NCI-H82 treated with DMSO at 0.1 percent for 48 hours (cell line): Measurements from ENCODE around the gene UNC13A.

ENCODE experiments used
- DNase-seq: peaks from one replicate; lab custom pipeline; 2025; ENCODE audit not compliant: unreplicated experiment; lab: John Stamatoyannopoulos, UW

The UNC13A gene

DNA sequence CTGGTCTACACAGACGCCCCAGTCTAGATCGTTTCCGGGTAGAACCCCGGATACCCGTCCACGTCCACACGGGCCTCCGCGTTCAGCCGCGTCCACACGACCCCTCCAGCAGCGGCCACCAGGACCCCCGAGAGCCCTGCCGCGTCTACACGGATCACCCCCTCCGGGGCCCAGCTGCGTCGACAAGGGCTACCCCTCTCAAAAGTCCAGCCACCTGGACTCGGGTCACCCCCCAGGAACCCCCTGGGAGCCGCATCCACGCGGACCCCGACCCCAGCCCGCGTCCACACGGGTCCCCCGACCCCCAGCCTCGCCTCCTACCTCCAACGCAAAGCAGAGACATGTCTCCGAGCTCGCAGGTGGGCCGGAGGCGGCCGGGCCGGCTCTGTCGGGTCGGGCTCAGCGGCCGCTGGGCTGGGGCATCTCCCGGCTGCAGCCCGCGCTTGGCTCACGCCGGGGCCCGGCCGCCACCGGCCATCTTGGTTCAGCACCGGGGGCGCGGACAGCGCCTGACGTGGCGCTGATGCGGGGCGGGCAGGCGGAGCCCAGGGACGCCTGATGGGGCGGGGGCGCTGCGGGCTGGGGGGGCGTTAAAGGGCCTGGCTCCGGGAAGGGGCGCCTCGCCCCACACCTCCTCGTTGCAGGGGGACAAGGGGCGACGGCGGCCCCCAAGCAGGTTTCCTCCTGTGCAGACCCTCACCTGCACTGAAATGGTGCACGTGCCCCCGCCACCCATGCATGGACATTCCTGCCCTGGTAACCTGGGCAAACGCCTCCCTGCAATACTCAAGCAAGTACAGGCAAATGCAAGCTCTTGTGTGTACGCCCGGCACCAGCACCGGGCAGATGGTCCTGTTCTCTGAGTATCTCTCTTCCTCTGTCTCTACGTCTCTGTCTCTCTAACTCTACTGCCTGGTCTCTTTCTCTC lies at the start of gene UNC13A:
TSS of gene UNC13A (minus strand) at position 498 of the 928 bp plus-strand sequence. CDS start at position 343, 155 bp downstream.
- no peak for DNase-seq

DNA sequence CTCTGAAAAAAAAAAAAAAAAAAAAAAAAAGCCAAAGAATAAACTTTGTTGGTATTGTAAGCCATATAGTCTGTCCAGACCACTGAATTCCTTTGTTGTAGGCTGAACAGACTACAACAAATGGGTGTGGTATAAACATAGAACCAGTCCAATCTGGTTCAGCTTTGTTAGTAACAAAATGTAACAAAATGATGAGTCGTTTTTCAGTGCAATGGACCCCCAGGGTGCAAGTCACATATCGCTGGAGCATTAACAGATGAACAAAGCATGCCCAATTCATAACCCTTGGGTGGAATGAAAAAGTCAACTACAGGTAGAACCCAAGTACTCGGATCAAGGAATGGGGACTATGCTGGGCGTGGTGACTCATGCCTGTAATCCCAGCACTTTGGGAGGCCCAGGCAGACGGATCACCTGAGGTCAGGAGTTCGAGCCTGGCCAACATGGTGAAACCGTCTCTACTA lies 49.6 kb upstream of the UNC13A start:
- no peak for DNase-seq

DNA sequence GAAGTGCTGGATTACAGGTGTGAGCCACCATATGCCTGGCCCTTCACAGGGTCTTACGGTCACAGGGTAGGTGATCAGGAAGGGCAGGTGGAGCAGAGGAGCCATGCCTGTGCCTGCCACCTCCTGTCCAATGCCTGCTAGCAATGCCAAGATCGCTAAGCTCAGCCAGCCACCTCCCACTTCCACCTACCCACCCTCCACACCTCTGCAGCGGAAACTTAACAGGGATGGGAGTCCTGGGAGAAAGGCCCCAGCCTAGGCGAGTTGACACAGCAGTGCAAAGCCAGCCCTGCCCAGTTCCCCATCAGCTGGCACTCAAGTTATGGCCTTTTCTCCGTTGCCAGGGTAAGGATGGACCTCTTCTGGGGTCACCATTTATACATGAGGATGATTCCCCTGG lies 47.3 kb upstream of the UNC13A start:
- no peak for DNase-seq

DNA sequence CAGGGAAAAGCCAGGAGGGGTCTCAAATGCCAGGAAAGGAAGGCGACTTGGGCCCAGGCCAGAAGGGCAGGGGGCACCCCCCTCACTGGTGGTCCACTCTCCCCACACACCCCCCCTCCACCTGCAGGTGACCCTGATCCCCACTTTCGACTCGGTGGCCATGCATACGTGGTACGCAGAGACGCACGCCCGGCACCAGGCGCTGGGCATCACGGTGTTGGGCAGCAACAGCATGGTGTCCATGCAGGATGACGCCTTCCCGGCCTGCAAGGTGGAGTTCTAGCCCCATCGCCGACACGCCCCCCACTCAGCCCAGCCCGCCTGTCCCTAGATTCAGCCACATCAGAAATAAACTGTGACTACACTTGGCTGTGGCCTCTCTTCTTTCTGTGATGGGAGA lies 46.0 kb upstream of the UNC13A start:
- DNase-seq = no peak

DNA sequence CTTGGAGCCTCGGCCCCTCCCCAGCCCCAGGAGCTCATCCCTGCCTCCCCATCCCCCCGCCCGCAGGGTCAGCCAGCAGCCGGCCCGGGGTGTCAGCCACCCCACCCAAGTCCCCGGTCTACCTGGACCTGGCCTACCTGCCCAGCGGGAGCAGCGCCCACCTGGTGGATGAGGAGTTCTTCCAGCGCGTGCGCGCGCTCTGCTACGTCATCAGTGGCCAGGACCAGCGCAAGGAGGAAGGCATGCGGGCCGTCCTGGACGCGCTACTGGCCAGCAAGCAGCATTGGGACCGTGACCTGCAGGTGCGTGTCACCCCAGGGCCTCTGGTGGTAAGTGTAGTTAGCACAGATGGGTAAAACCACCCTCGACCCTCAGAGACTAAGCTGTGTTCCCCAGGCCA lies 45.0 kb upstream of the UNC13A start:
- DNase-seq = no peak

DNA sequence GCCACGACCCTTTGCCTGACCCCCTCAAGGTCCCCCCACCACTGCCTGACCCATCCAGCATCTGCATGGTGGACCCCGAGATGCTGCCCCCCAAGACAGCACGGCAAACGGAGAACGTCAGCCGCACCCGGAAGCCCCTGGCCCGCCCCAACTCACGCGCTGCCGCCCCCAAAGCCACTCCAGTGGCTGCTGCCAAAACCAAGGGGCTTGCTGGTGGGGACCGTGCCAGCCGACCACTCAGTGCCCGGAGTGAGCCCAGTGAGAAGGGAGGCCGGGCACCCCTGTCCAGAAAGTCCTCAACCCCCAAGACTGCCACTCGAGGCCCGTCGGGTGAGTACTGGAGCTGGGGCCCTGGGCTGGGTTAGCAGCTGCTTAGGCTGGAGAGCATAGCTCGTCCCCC lies 39.7 kb upstream of the UNC13A start:
- no peak for DNase-seq

DNA sequence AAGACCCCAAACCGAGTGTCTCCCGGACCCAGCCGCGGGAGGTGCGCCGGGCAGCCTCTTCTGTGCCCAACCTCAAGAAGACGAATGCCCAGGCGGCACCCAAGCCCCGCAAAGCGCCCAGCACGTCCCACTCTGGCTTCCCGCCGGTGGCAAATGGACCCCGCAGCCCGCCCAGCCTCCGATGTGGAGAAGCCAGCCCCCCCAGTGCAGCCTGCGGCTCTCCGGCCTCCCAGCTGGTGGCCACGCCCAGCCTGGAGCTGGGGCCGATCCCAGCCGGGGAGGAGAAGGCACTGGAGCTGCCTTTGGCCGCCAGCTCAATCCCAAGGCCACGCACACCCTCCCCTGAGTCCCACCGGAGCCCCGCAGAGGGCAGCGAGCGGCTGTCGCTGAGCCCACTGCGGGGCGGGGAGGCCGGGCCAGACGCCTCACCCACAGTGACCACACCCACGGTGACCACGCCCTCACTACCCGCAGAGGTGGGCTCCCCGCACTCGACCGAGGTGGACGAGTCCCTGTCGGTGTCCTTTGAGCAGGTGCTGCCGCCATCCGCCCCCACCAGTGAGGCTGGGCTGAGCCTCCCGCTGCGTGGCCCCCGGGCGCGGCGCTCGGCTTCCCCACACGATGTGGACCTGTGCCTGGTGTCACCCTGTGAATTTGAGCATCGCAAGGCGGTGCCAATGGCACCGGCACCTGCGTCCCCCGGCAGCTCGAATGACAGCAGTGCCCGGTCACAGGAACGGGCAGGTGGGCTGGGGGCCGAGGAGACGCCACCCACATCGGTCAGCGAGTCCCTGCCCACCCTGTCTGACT lies 39.0 kb upstream of the UNC13A start:
- DNase-seq = no peak

DNA sequence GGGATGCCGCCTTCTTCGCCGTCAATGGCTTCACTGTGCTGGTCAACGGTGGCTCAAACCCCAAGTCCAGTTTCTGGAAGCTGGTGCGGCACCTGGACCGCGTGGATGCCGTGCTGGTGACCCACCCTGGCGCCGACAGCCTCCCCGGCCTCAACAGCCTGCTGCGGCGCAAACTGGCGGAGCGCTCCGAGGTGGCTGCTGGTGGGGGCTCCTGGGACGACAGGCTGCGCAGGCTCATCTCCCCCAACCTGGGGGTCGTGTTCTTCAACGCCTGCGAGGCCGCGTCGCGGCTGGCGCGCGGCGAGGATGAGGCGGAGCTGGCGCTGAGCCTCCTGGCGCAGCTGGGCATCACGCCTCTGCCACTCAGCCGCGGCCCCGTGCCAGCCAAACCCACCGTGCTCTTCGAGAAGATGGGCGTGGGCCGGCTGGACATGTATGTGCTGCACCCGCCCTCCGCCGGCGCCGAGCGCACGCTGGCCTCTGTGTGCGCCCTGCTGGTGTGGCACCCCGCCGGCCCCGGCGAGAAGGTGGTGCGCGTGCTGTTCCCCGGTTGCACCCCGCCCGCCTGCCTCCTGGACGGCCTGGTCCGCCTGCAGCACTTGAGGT lies 38.1 kb upstream of the UNC13A start:
- no peak for DNase-seq

DNA sequence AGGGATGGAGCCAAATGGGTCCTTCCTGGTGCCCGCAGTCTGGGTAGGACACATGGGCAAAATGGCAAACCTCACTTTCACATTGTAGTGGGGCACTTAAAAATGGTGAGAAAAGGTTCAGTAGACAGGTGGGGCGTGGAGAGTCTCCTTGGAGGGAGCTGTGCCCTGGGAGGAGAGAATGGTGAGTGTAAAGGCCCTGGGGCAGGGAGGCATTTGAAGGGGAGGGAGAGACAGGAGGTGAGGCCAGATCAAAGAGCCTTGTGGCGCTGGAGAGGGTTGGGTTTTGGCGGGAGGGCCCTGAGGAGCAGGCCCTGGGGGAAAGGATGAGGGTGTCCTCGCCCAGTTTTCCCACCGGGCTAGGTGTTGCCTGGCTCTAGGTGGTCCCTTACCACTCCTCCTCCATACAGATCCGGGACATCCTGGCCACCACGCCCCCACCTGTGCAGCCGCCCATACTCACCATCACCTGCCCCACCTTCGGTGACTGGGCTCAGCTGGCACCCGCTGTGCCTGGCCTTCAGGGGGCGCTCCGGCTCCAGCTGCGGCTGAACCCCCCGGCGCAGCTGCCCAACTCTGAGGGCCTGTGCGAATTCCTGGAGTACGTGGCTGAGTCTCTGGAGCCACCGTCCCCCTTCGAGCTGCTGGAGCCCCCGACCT lies 37.4 kb upstream of the UNC13A start:
- DNase-seq = no peak

DNA sequence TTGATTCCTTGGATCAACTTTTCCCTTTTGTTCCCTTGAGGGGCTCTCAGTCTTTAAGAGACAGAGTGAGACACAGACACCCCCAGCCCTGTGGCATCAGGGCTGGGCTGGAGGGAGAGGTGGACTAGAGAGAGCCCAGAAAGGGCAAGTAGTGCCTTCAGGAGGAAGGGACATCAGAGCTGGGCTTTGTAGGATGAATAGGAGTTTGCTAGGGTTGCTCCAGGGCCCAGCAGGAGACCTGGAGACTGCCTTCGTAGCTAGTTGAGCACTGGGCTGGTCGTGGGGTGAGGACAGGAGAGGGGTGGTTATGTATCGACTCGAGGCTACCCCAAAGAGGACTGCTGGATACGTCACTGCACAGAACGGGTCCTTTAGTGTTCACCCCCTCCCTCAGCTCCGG lies 36.5 kb upstream of the UNC13A start:
- no peak for DNase-seq

DNA sequence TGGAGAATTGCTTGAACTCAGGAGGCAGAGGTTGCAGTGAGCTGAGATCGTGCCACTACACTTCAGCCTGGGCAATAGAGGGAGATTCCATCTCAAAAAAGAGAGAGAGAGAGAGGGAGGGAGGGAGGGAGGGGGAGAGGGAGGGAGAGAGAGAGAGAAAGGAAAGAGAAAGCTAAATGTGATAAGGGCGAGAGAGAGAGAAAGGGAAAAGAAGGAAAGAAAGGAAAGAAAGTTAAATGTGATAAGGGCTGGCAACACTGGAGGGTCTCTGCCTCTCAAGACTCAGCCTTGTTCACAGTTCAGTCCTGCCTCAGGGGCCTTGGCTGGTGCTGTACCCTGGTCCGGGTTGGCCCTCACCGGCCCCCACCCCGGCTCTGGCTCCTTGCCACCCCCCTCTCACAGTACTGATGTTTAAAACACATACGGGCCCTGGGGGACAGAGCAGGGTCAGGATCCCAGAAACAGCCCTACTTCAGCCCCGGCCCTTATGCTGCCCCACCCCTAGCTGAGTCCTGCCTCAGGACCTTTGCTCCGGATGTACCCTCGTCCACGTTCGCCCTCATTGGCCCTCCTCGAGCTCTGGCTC lies 34.6 kb upstream of the UNC13A start:
- DNase-seq = no peak

DNA sequence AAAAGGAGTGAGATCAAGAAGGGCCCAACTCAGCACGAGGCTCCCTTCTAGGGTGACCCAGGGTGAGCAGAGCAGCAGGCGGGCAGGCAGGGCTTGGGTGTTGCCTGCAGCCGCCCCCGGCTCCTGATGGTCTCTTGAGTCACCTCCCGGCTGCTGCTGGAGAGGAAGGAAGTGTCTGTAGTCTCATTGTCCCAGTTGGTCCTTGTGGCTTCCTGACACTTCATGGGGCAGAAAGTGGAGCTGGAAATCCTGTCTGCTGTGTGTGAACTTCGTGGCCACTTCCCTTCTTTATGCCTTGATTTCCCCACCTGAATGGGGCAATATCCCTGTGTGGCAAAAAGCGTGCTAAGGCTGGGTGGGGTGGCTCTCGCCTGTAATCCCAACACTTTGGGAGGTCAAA lies 33.7 kb upstream of the UNC13A start:
- no peak for DNase-seq

DNA sequence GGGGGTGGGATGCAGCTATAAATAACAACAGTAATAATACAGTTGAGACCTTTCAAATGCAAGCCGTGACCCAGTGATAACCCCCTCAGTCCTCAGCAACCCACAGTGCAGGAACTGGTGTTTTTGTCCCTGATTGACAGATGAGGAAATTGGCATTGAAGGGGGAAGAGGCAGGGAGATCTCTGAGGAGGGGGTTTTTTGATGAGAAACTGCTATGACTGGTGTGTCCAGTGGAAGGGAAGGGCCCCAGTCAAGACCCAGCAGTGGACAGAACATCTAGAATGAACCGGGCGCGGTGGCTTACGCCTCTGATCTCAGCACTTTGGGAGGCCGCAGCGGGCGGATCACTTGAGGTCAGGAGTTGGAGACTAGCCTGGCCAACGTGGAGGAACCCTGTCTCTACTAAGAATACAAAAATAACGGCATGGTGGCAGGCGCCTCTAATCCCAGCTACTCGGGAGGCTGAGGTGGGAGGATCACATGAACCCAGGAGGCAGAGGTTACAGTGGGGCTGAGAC lies 33.0 kb upstream of the UNC13A start:
- DNase-seq = no peak

DNA sequence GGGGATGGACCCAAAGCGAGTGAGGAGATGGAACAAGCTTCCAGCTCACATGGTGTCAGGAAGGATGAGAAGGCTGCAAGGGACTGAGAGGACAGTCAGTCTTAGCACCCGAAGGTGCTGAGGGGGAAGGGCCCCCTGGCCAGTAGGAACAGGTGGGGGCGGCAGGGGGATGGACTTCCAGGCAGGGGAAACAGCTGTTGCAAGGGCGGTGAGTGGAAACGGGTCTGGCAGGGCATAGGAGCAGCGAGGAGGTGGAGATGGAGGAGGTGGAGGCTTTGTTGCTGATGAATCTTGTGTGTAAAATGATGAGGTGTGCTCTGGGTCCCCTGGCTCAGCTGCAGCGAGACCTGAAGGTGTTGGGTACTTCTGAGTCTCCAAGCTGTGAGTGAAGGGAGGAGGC lies 32.3 kb upstream of the UNC13A start:
- no peak for DNase-seq

DNA sequence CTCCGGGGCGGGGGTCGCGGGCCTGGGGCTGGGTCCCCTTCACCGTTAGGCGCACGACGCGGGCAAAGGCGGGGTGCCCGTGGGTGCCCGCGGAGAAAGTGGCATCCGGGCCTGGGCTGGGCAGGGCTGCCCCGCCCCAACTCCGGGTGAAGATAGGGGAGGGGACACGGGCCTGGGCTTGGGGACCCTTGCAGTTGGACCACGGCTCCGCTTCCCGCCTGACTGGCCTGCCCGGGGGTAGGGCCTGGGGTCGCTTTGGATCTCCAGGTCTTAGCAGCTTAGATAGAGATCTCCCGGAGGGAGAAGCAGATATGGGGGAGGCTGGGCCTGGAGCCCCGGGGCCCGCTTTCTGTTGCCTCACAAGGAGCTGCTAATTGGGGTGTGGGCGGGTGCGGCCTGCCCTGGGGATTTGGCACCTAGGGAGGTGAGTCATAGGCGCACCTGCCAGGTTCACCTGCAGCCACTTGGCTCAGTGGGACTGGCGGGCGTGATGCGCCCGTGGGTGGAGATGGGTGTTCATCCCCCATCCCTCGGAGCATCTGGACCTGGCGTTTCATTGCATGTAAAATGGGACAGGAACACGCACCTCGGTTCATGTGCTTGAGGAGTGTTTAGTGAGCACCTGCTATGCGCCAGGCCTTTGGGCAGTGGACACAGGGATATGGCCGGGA lies 31.7 kb upstream of the UNC13A start:
- DNase-seq = no peak

DNA sequence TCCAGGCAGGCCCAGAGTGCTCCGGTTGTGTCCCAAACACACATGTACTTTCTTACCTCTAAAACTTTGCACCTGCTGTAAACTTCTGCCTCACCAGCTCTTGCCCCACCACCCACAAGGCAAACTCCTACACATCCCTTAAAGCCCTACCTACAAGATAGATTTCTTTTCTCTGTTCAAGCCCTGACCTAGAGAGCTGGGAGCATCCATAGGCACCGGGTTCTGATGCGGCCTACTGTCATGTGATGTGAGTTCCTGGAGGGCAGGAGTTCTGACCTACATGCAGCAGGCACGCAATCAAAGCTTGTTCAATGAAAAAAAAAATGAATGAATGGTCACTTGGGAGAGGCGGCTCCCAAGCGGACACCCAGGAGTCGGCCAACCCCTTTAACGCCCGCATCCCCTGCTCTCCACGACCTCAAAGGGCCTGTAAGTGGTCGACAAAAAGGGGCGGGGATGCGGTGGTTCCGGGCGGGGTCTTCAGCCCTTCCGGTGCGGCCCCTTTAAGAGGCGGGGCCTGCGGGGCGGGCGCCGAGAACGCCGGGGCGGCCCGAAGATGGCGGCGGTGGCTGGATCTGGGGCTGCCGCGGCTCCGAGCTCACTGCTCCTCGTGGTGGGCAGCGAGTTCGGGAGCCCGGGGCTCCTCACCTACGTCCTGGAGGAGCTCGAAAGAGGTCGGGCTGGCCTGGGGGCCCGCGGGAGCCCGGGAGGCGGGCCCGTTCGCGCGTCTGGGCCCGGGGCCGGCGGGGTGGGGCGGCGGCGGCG lies 31.0 kb upstream of the UNC13A start, which contains the start of gene MAP1S:
TSS of gene MAP1S (plus strand) at position 534 of the 765 bp plus-strand sequence. CDS start at position 557, 23 bp downstream.
- peak; percentile 77 for DNase-seq

DNA sequence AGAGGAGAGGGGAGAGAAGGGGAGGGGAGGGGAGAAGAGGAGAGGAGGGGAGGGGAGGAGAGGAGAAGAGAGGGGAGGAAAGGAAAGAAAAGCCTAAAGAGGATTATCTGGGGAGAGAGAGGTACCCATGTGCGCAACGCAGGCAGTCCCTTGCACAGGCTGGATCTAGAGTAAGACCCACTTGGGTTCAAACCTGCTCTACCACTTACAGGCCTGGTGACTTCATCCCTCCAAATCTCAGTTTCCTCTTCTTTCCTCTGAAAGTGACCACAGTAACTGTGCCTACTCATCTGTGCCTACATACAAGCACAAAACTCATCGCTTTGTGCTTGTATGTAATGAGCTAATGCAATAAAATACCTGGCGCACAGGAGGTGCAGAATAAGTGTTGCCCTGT lies 30.4 kb upstream of the UNC13A start:
- peak; percentile 80 for DNase-seq

DNA sequence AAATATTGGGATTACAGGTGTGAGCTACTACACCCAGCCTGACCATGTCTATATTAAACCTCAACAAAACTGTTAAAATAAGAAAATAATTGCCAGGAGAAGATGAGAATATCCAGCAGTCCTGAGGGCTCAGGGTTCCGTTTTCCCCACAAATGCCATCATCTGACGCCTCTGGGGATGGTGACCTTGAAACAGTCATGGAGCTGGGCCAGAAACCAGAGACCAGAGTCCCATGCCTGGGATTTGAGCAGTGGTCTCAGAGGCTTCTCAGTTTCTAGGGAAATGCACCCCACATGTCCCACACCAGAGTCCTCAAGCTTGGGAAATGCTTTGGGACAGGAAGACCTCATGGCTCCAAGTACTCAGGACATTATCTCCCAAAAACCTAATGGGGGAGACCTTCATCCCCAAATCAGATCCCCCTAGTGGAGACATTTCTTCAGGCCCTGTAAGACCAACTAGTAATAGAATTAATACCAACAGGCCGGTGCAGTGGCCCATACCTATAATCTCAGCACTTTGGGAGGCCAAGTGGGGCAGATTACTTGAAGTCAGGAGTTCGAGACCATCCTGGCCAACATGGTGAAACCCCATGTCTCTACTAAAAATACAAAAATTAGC lies 28.3 kb upstream of the UNC13A start:
- no peak for DNase-seq

DNA sequence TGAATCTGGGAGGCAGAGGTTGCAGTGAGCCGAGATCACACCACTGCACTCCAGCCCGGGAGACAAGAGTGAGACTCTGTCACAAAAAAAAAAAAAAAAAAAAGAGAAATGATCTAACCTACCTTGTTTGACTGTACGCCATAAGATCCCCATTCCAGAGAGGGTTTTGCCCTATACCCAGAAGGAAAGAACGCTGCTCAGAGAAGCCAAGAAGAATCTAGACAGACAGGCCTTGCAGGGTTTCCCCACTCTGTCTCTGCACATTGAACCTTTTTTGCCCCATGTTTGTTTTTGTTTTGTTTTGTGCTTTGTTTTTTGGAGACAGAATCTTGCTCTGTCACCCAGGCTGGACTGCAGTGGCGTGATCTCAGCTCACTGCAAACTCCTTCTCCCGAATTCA lies 23.7 kb upstream of the UNC13A start:
- no peak for DNase-seq
